Endothelial cell of umbilical vein (primary cell): Measurements from ENCODE around the gene SDCCAG8. TPM values are rescaled to one million over a fixed set of nuclear protein-coding genes. Genes with fewer than 3 reads are reported as not detected.

Source experiments
- BruUV-seq: library from RNA; stranded (reverse); fragments of 400-500 nt; replicated peaks from 2 replicates; lab custom pipeline; 2021; lab: Mats Ljungman, UMichigan
- CTCF ChIA-PET: fragments of 300-600, 350-600 bp; sonication (Branson Sonifier 250); formaldehyde crosslinking; loops from one replicate; lab custom pipeline; 2021; ENCODE audit warnings: antibody characterized with exemption, inconsistent platforms; lab: Charles Lee
- POLR2A ChIA-PET: fragments of 300-600, 350-600 bp; sonication (Branson Sonifier 250); formaldehyde crosslinking; loops from one replicate; lab custom pipeline; 2021; ENCODE audit warnings: antibody characterized with exemption, inconsistent platforms; lab: Charles Lee
- DNase-seq: peaks from one replicate; pipeline ENCODE4 v3.0.0-alpha.2; 2011; ENCODE audit warnings: low read depth, low spot score
- FAIRE-seq: peaks from 2 replicates; lab custom pipeline; 2011; peaks lifted over from hg19 to GRCh38; lab: Jason Lieb, UNC
- H2AFZ ChIP-seq: 2 replicates; pipeline ENCODE4 v1.6.0; 2012; ENCODE audit warnings: low read depth, low read length, control low read depth, inconsistent platforms
- H3K27ac ChIP-seq: 2 replicates; pipeline ENCODE4 v1.5.1; 2011; ENCODE audit warnings: low read depth, mild to moderate bottlenecking, control low read depth, low read length, moderate library complexity; ENCODE audit not compliant: insufficient read depth
- H3K27me3 ChIP-seq, 2 experiments: 2 replicates each; pipeline versions ENCODE4 v1.6.0 to v1.6.1; 2011; ENCODE audit warnings: low read length in 2 of 2, mixed read lengths in 1 of 2; ENCODE audit not compliant: control insufficient read depth in 2 of 2, insufficient read depth in 2 of 2
- H3K36me3 ChIP-seq, 2 experiments: 2 replicates in 1 of 2; 3 replicates in 1 of 2; pipeline ENCODE4 v1.5.1; 2011; ENCODE audit warnings: low read length in 2 of 2, mild to moderate bottlenecking in 1 of 2, moderate library complexity in 1 of 2; ENCODE audit not compliant: control insufficient read depth in 2 of 2, insufficient read depth in 2 of 2; ENCODE audit errors: extremely low read depth in 1 of 2
- H3K4me1 ChIP-seq: 3 replicates; pipeline ENCODE4 v1.5.1; 2011; ENCODE audit warnings: mild to moderate bottlenecking, low read length; ENCODE audit not compliant: control insufficient read depth, insufficient read depth; ENCODE audit errors: extremely low read depth
- H3K4me2 ChIP-seq: 2 replicates; pipeline ENCODE4 v1.6.1; 2011; ENCODE audit warnings: low read length, control low read depth, mixed read lengths; ENCODE audit not compliant: insufficient read depth
- H3K4me3 ChIP-seq, 3 experiments: fragments of 200-600 bp in 1 of 3; sonication (generic), shearing (Covaris generic) in 1 of 3; replicated peaks in 1 of 3; 2 replicates each; pipeline ENCODE4 v1.5.1; 2011 to 2016; ENCODE audit warnings: control low read depth in 3 of 3, low read length in 3 of 3, mild to moderate bottlenecking in 2 of 3, inconsistent platforms in 1 of 3, low read depth in 1 of 3, moderate library complexity in 1 of 3; ENCODE audit not compliant: insufficient read depth in 1 of 3
- H3K79me2 ChIP-seq: 2 replicates; pipeline ENCODE4 v1.6.0; 2012; ENCODE audit warnings: low read length, inconsistent platforms; ENCODE audit not compliant: control insufficient read depth, insufficient read depth
- H3K9ac ChIP-seq: replicated peaks from 2 replicates; pipeline ENCODE3; 2011; ENCODE audit warnings: low read length, control low read depth; ENCODE audit not compliant: insufficient read depth; ENCODE audit errors: extremely low read depth
- H3K9me1 ChIP-seq: replicated peaks from 3 replicates; pipeline ENCODE4 v1.6.0; 2011; ENCODE audit warnings: mild to moderate bottlenecking, low read length; ENCODE audit not compliant: control insufficient read depth, insufficient read depth; ENCODE audit errors: extremely low read depth
- H3K9me3 ChIP-seq: replicated peaks from 2 replicates; pipeline ENCODE4 v1.5.1; 2012; ENCODE audit warnings: low read length, inconsistent platforms; ENCODE audit not compliant: control insufficient read depth, insufficient read depth
- H4K20me1 ChIP-seq: replicated peaks from 2 replicates; pipeline ENCODE3; 2011; ENCODE audit warnings: mild to moderate bottlenecking, low read length; ENCODE audit not compliant: control insufficient read depth, insufficient read depth; ENCODE audit errors: extremely low read depth
- CTCF ChIP-seq, 2 donors: IDR thresholded peaks; 1 replicate in 1 of 2; 2 replicates in 1 of 2; pipeline ENCODE4 v1.5.1; 2011; ENCODE audit warnings: low read length in 2 of 2, mild to moderate bottlenecking in 2 of 2, moderate library complexity in 2 of 2, control low read depth in 1 of 2, inconsistent platforms in 1 of 2, low read depth in 1 of 2; ENCODE audit not compliant: insufficient read depth in 1 of 2; ENCODE audit errors: extremely low read depth in 1 of 2
- EZH2 ChIP-seq: IDR thresholded peaks from 2 replicates; pipeline ENCODE4 v1.6.1; 2012; ENCODE audit warnings: borderline replicate concordance, low read depth, mild to moderate bottlenecking, moderate library complexity, low read length, inconsistent platforms; ENCODE audit not compliant: severe bottlenecking
- FOS ChIP-seq: IDR thresholded peaks from 2 replicates; pipeline ENCODE4 v1.6.1; 2011; ENCODE audit warnings: mild to moderate bottlenecking, low read length, moderate library complexity, borderline replicate concordance; ENCODE audit not compliant: insufficient read depth
- GATA2 ChIP-seq: IDR thresholded peaks from 2 replicates; pipeline ENCODE4 v1.7.0; 2011; ENCODE audit warnings: low read depth, mild to moderate bottlenecking, moderate library complexity, mixed read lengths, low read length; ENCODE audit not compliant: insufficient read length, insufficient read depth
- JUN ChIP-seq: IDR thresholded peaks from 2 replicates; pipeline ENCODE4 v1.6.1; 2011; ENCODE audit warnings: borderline replicate concordance, low read depth; ENCODE audit not compliant: insufficient read length, insufficient read depth
- MAX ChIP-seq: IDR thresholded peaks from 2 replicates; pipeline ENCODE4 v1.6.1; 2011; ENCODE audit not compliant: insufficient read depth, insufficient read length
- MYC ChIP-seq: IDR thresholded peaks from one replicate; pipeline ENCODE4 v1.6.1; 2011; ENCODE audit warnings: mild to moderate bottlenecking, low read depth, low read length
- POLR2A ChIP-seq: IDR thresholded peaks from 2 replicates; pipeline ENCODE4 v1.6.1; 2012; ENCODE audit warnings: low read depth, mild to moderate bottlenecking, control low read depth, low read length
- POLR2AphosphoS5 ChIP-seq: IDR thresholded peaks from 2 replicates; pipeline ENCODE4 v1.6.1; 2012; ENCODE audit warnings: low read depth, mild to moderate bottlenecking, control low read depth, low read length, moderate library complexity; ENCODE audit not compliant: insufficient read depth
- dilution Hi-C: fragments of 300-500 bp; cut with MboI; formaldehyde crosslinking; loops from one replicate; pipeline ENCODE4 v1.15.0; 2019; ENCODE audit warnings: low sequenced_read_pairs; ENCODE audit not compliant: extremely low pct_ligation_motif_present
- intact Hi-C: fragments of 100-400 bp; cut with micrococcal nuclease; formaldehyde crosslinking; loops from one replicate; pipeline ENCODE4 v1.10.0; 2022
- polyA plus RNA-seq, 4 experiments: library from polyadenylated mRNA; depleted of rRNA in 3 of 4; stranded (reverse) in 3 of 4; unstranded in 1 of 4; fragments of >200 nt; gene quantifications; 2 replicates each; pipeline versions ENCODE4 v1.2.1 to v1.2.3, GENCODE V29; 2011 to 2012; ENCODE audit warnings: missing spikeins in 1 of 4
- total RNA-seq: library from RNA; stranded (reverse); gene quantifications from 2 replicates; pipeline ENCODE4 v1.2.3, GENCODE V29; 2021

SDCCAG8 gene
- total and polyA plus RNA-seq, 2 donors (not counting 3 experiments of a cell fraction or from before 2014, with no cell fraction given), result 14.6 to 25.7 TPM

GRCh38 chr1:243280571-243281129 is 24.8 kb downstream of the SDCCAG8 start:
- Histone ChIP-seq H3K79me2 (peaks cover 14% of the 10 kb centered on the region), H3K27me3 (no peaks in the 10 kb centered on the region), H3K4me1 (peaks cover 5% of the 10 kb centered on the region), H3K4me2 (no peak overlapping the region), H3K9me1 (no peaks in the 10 kb centered on the region), H3K36me3 (peaks cover 0 to 2% of the 10 kb centered on the region in 2 experiments), H3K9ac (no peak overlapping the region), H3K4me3 (no peak overlapping the region), H2AFZ (no peak overlapping the region), H3K9me3 (no peaks in the 10 kb centered on the region), H4K20me1 (no peaks in the 10 kb centered on the region), H3K27ac (no peak overlapping the region)
- intact Hi-C loops (no loop called here), dilution Hi-C loops (no loop called here)
- TF ChIP-seq JUN, result no peak
- TF ChIP-seq GATA2, result no peak
- TF ChIP-seq MYC, result no peak
- no peak for TF ChIP-seq MAX
- no peak for TF ChIP-seq FOS
- no peak for TF ChIP-seq POLR2AphosphoS5
- TF ChIP-seq CTCF (IDR thresholded peaks at IDR 0.05; ENCODE audit: extremely low read depth in 1 of 2, insufficient read depth in 1 of 2, low read depth in 1 of 2, low read length in 2 of 2), result no peak
- no peak for TF ChIP-seq EZH2
- no peak for TF ChIP-seq POLR2A
- ChIA-PET CTCF (interaction anchor here (0.6 kb wide), 1 partner anchor 19 kb away, joined by 3 read pairs; no protein-coding TSS in a partner anchor), POLR2A (no interaction called here)
- no TSS peak for BruUV-seq
- DNase-seq (no peak), FAIRE-seq (no peak)
